GM21381 (cell line): ENCODE measurements around the gene AGRN.
"Not testable (repeated sequence)": the region's sequence is repeated elsewhere in the genome, so short reads cannot be mapped to it uniquely, and the experiment has no call there.

Experiments
- ATAC-seq: cut with Tn5 transposase; IDR thresholded peaks from one replicate; pipeline ENCODE4 v1.9.1; 2021; ENCODE audit warnings: mild to moderate bottlenecking, moderate library complexity; ENCODE audit not compliant: unreplicated experiment

AGRN gene

GRCh38 chr1:1088801-1089680 is 69.1 kb downstream of the AGRN start:
- ATAC-seq, result no peak

GRCh38 chr1:1089731-1090423 is 70.0 kb downstream of the AGRN start:
- ATAC-seq, result no peak

GRCh38 chr1:1090424-1091343 is 70.8 kb downstream of the AGRN start:
- ATAC-seq, result no peak

GRCh38 chr1:1091344-1092148 is 71.6 kb downstream of the AGRN start:
- no peak for ATAC-seq

GRCh38 chr1:1092149-1092855 is 72.4 kb downstream of the AGRN start:
- no peak for ATAC-seq

GRCh38 chr1:1092894-1093609 is 73.1 kb downstream of the AGRN start:
- ATAC-seq, result no peak

- ATAC-seq, result no peak
These were observed 73.7 kb downstream of the AGRN start for GRCh38 chr1:1093610-1093943.

GRCh38 chr1:1094981-1095380 is 75.1 kb downstream of the AGRN start:
- ATAC-seq, result no peak

GRCh38 chr1:1096136-1096535 is 76.2 kb downstream of the AGRN start:
- not testable (repeated sequence) for ATAC-seq

GRCh38 chr1:1098681-1099421 is 78.9 kb downstream of the AGRN start:
- ATAC-seq, result no peak

GRCh38 chr1:1099506-1100183 is 79.7 kb downstream of the AGRN start:
- ATAC-seq, result no peak

- no peak for ATAC-seq
These were observed 80.4 kb downstream of the AGRN start for GRCh38 chr1:1100296-1100695.

GRCh38 chr1:1101503-1101902 is 81.6 kb downstream of the AGRN start:
- no peak for ATAC-seq

- ATAC-seq, result not testable (repeated sequence)
These were observed 84.2 kb downstream of the AGRN start for GRCh38 chr1:1104152-1104551.
